ENCODE data around the gene TSPAN2. TPM values are rescaled to one million over a fixed set of nuclear protein-coding genes. Genes with fewer than 3 reads are reported as not detected.

Gene TSPAN2
- total RNA-seq, 2 experiments from 2014 or later = 0.86 to 0.91 TPM

GRCh38 chr1:115071012-115071664, 18.2 kb downstream of the TSPAN2 start:
- no peak overlapping the region for H3K27ac Mint-ChIP-seq
- H3K27me3 Mint-ChIP-seq (ENCODE audit: low read depth) = no peaks in the 10 kb centered on the region
- H3K9me3 Mint-ChIP-seq = no peaks in the 10 kb centered on the region
- DNase-seq = no peak
- no peak overlapping the region for H3K4me3 Mint-ChIP-seq
- H3K36me3 Mint-ChIP-seq (ENCODE audit: low read depth) = no peaks in the 10 kb centered on the region
- CTCF ChIA-PET = no interaction called here
- H3K4me1 Mint-ChIP-seq (ENCODE audit: low read depth) = peaks cover 45% of the 10 kb centered on the region
- intact Hi-C loops (cut with micrococcal nuclease) = loop anchor here (1.0 to 2.0 kb wide), 3 partner anchors 8 to 28 kb away; partner anchors contain the start of gene TSPAN2

GRCh38 chr1:115069659-115070308, 19.5 kb downstream of the TSPAN2 start:
- DNase-seq = no peak
- H3K9me3 Mint-ChIP-seq = no peaks in the 10 kb centered on the region
- intact Hi-C loops (cut with micrococcal nuclease) = loop anchor here (2.0 kb wide), 2 partner anchors 19 to 29 kb away; partner anchors contain the start of gene TSPAN2
- H3K4me3 Mint-ChIP-seq = no peak overlapping the region
- CTCF ChIA-PET = no interaction called here
- H3K27me3 Mint-ChIP-seq (ENCODE audit: low read depth) = no peaks in the 10 kb centered on the region
- peaks cover 41% of the 10 kb centered on the region for H3K4me1 Mint-ChIP-seq (ENCODE audit: low read depth)
- no peak overlapping the region for H3K27ac Mint-ChIP-seq
- H3K36me3 Mint-ChIP-seq (ENCODE audit: low read depth) = no peaks in the 10 kb centered on the region

DNA sequence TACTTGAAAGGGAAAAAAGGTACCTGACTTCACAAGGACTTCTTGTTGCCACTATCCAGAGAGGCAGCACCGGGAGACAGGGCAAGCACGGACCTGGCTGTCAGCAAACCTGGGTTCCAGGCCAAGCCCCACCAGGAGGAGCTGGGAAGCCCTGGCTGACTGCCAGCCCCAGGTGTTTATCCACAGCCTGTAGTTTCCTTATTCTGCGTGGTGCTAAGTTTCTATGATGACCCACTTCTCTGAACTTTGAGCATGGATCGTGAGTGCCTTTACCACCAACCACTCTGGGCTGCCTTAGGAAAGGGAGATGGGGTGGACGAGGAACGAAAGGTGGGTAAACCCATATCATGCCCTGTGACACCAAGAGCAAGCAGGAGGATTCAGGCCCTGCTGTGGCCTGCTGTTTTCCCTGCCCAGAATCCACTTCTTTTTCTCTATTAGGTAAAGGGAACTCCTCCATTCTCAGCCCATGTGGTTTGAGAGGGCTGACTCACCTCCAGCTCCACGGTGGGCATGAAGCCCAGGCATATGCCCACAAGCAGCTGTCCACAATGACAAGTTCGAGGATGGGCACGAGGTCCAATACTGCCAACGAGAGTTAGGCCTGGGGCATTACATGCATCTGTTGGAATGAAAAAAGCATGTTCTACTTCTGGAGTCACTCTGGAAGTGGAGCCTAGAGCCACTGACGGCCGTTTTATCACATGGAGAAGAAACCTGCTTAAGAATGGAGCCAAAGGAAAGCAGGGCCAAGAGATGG, 20.3 kb downstream of the TSPAN2 start:
- CTCF ChIA-PET = no interaction called here
- intact Hi-C loops (cut with micrococcal nuclease) = no loop called here
- Mint-ChIP-seq H3K36me3 (ENCODE audit: low read depth) (no peaks in the 10 kb centered on the region), H3K4me3 (no peak overlapping the region), H3K9me3 (no peaks in the 10 kb centered on the region), H3K27ac (no peak overlapping the region), H3K27me3 (ENCODE audit: low read depth) (no peaks in the 10 kb centered on the region), H3K4me1 (ENCODE audit: low read depth) (peaks cover 47% of the 10 kb centered on the region)
- DNase-seq = no peak

DNA sequence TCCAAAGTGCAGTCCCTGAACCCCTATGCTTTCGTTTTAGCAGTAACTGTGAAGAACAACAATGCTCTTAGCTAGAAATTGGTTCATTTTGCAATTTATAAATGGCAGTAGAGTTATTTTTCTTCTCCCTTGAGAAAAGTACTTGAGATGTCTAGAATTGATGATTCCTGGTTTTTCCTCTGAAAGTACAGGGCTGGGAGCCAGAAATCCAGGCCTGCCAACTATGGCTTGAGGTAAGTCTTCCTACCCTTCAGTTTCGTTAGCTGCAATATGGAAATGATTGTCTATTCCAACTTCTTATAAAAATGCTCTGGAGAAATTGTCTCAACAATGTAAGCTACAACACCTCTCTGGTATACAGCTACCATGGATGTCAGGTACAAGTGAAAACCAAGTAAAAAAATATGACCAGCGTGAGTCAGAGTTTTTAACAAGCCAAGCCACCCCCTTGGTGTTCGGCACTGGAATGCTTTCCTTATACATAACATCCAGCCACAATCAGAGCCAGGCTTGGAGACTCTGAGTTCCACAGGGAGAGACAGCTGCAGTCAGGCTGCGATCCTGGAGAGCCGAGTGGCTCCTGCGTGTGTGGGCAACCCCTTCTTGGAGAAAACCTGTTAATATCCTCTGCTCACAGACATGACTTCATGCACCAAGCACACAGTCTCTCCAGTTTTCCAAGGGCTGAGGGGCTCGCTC, 22.0 kb downstream of the TSPAN2 start:
- no peaks in the 10 kb centered on the region for H3K27me3 Mint-ChIP-seq (ENCODE audit: low read depth)
- DNase-seq = no peak
- intact Hi-C loops (cut with micrococcal nuclease) = no loop called here
- H3K4me3 Mint-ChIP-seq = no peak overlapping the region
- no peaks in the 10 kb centered on the region for H3K36me3 Mint-ChIP-seq (ENCODE audit: low read depth)
- peaks cover 54% of the 10 kb centered on the region for H3K4me1 Mint-ChIP-seq (ENCODE audit: low read depth)
- no peak overlapping the region for H3K27ac Mint-ChIP-seq
- H3K9me3 Mint-ChIP-seq = no peaks in the 10 kb centered on the region
- CTCF ChIA-PET = interaction anchor here (1.1 kb wide), 1 partner anchor 14 kb away, joined by 4 read pairs; no protein-coding TSS in a partner anchor

- peaks cover 50% of the 10 kb centered on the region for H3K4me1 Mint-ChIP-seq (ENCODE audit: low read depth)
- no peaks in the 10 kb centered on the region for H3K9me3 Mint-ChIP-seq
- H3K27ac Mint-ChIP-seq = no peak overlapping the region
- CTCF ChIA-PET = interaction anchor here (1.6 kb wide), 1 partner anchor 12 kb away, joined by 5 read pairs; no protein-coding TSS in a partner anchor
- no peak for DNase-seq
- intact Hi-C loops (cut with micrococcal nuclease) = no loop called here
- H3K4me3 Mint-ChIP-seq = no peak overlapping the region
- no peaks in the 10 kb centered on the region for H3K27me3 Mint-ChIP-seq (ENCODE audit: low read depth)
- no peaks in the 10 kb centered on the region for H3K36me3 Mint-ChIP-seq (ENCODE audit: low read depth)
Observed at GRCh38 chr1:115065021-115065420, 24.3 kb downstream of the TSPAN2 start.

DNA sequence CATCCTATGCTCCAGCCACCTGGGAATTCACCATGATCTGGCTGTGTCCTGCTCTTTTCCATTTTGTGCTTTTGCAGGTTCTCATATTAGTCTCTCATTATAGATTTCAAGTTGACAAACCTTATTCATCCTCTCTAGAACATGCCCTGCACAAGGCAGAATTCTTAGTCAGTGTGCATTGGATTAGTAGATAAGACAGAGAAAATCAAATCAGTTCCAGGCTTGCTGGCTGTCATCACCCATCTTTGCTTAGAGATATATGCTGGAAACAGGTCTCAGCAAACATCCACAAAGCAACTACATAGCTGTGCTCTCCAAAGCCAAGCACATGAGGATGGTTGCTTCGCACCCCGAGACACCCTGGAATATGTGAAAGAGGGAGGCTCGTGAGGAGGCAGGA, 24.8 kb downstream of the TSPAN2 start:
- Mint-ChIP-seq H3K9me3 (no peaks in the 10 kb centered on the region), H3K27ac (no peak overlapping the region), H3K27me3 (ENCODE audit: low read depth) (no peaks in the 10 kb centered on the region), H3K36me3 (ENCODE audit: low read depth) (no peaks in the 10 kb centered on the region), H3K4me3 (no peak overlapping the region), H3K4me1 (ENCODE audit: low read depth) (peaks cover 45% of the 10 kb centered on the region)
- CTCF ChIA-PET = interaction anchor here (0.6 to 0.7 kb wide), 2 partner anchors 47 to 87 kb away, joined by 3 to 4 read pairs; no protein-coding TSS in a partner anchor
- intact Hi-C loops (cut with micrococcal nuclease) = loop anchor here (5.0 kb wide), 1 partner anchor 482 kb away; the partner anchor contains the start of gene BCAS2
- DNase-seq = no peak

GRCh38 chr1:115063228-115063901, 25.9 kb downstream of the TSPAN2 start:
- no peaks in the 10 kb centered on the region for H3K9me3 Mint-ChIP-seq
- H3K27ac Mint-ChIP-seq = peak overlapping the region; percentile 74
- CTCF ChIA-PET = no interaction called here
- intact Hi-C loops (cut with micrococcal nuclease) = loop anchor here (1.0 to 5.0 kb wide), 7 partner anchors 8 to 717 kb away; partner anchors contain the start of genes BCAS2 and TRIM33
- peaks cover 41% of the 10 kb centered on the region for H3K4me1 Mint-ChIP-seq (ENCODE audit: low read depth)
- H3K36me3 Mint-ChIP-seq (ENCODE audit: low read depth) = no peaks in the 10 kb centered on the region
- no peaks in the 10 kb centered on the region for H3K27me3 Mint-ChIP-seq (ENCODE audit: low read depth)
- no peak overlapping the region for H3K4me3 Mint-ChIP-seq
- peak; percentile 58 for DNase-seq

- H3K27me3 Mint-ChIP-seq (ENCODE audit: low read depth) = no peaks in the 10 kb centered on the region
- DNase-seq = peak; percentile 96
- H3K36me3 Mint-ChIP-seq (ENCODE audit: low read depth) = peaks cover 1% of the 10 kb centered on the region
- peak overlapping the region; percentile 74 for H3K27ac Mint-ChIP-seq
- intact Hi-C loops (cut with micrococcal nuclease) = loop anchor here (1.0 to 5.0 kb wide), 8 partner anchors 9 to 716 kb away; partner anchors contain the start of genes BCAS2 and TRIM33
- H3K4me1 Mint-ChIP-seq (ENCODE audit: low read depth) = peaks cover 41% of the 10 kb centered on the region
- CTCF ChIA-PET = no interaction called here
- no peak overlapping the region for H3K4me3 Mint-ChIP-seq
- H3K9me3 Mint-ChIP-seq = no peaks in the 10 kb centered on the region
Observed at GRCh38 chr1:115062542-115063004, 26.7 kb downstream of the TSPAN2 start.

GRCh38 chr1:115060501-115060900, 28.8 kb downstream of the TSPAN2 start:
- Mint-ChIP-seq H3K27ac (no peak overlapping the region), H3K36me3 (ENCODE audit: low read depth) (peaks cover 1% of the 10 kb centered on the region), H3K9me3 (no peaks in the 10 kb centered on the region), H3K4me1 (ENCODE audit: low read depth) (peaks cover 41% of the 10 kb centered on the region), H3K27me3 (ENCODE audit: low read depth) (no peaks in the 10 kb centered on the region), H3K4me3 (no peak overlapping the region)
- CTCF ChIA-PET = no interaction called here
- no peak for DNase-seq
- intact Hi-C loops (cut with micrococcal nuclease) = loop anchor here (2.0 to 5.0 kb wide), 2 partner anchors 478 to 1188 kb away; partner anchors contain the start of gene BCAS2

GRCh38 chr1:115059316-115059715, 30.0 kb downstream of the TSPAN2 start:
- no peak overlapping the region for H3K4me3 Mint-ChIP-seq
- no peaks in the 10 kb centered on the region for H3K27me3 Mint-ChIP-seq (ENCODE audit: low read depth)
- intact Hi-C loops (cut with micrococcal nuclease) = loop anchor here (10.0 kb wide), 1 partner anchor 385 kb away; the partner anchor contains the start of gene DENND2C
- DNase-seq = no peak
- peaks cover 1% of the 10 kb centered on the region for H3K36me3 Mint-ChIP-seq (ENCODE audit: low read depth)
- H3K9me3 Mint-ChIP-seq = no peaks in the 10 kb centered on the region
- CTCF ChIA-PET = no interaction called here
- H3K4me1 Mint-ChIP-seq (ENCODE audit: low read depth) = peaks cover 38% of the 10 kb centered on the region
- H3K27ac Mint-ChIP-seq = no peak overlapping the region

GRCh38 chr1:115057661-115058254, 31.5 kb downstream of the TSPAN2 start:
- DNase-seq = no peak
- Mint-ChIP-seq H3K27ac (no peak overlapping the region), H3K4me3 (no peak overlapping the region), H3K9me3 (no peaks in the 10 kb centered on the region), H3K36me3 (ENCODE audit: low read depth) (peaks cover 1% of the 10 kb centered on the region), H3K4me1 (ENCODE audit: low read depth) (peaks cover 23% of the 10 kb centered on the region), H3K27me3 (ENCODE audit: low read depth) (no peaks in the 10 kb centered on the region)
- CTCF ChIA-PET = interaction anchor here (1.7 kb wide), 1 partner anchor 81 kb away, joined by 6 read pairs; no protein-coding TSS in a partner anchor
- intact Hi-C loops (cut with micrococcal nuclease) = loop anchor here (10.0 kb wide), 1 partner anchor 383 kb away; the partner anchor contains the start of gene DENND2C
